Measurements from ENCODE around the gene ITGB3. TPM values are rescaled to one million over a fixed set of nuclear protein-coding genes. Genes with fewer than 3 reads are reported as not detected.

ITGB3 gene
- total and polyA plus RNA-seq, 2 of the 8 experiments (the other 6 are each of a cell fraction or from before 2014, with no cell fraction given): 0.08 to 0.09 TPM

DNA sequence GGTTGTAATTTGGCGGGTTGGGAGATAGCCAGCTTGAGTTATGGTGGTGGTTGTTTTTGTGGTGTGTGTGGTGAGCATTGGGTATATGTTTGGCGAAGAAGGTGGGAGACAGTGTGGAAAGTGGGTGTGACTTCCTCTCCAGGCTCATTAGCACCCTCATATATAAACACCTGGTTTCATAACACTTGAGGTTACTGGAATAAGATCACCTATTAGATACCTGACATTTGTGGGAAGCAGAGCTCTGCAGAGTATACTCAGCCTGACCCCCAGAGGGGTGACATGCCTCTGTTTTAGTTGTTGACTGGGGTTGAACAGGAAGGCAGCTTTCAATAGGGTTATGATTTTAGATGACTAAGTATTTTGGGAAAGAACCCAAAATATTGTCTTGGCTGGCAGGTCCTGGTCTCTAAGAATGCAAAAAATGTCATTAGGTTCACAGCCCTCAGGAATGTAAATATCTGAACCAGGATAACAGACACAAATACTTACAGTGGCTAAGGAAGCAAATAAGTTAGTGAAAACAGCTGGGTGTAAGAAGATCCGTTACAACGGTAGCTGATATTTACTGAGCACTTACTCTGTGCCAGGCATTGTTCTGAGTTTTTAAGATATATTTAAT lies 51.8 kb downstream of the ITGB3 start (continued):
- TF ChIP-seq, protein P1, sequence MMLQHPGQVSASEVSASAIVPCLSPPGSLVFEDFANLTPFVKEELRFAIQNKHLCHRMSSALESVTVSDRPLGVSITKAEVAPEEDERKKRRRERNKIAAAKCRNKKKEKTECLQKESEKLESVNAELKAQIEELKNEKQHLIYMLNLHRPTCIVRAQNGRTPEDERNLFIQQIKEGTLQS (IDR thresholded peaks at IDR 0.05; ENCODE audit: insufficient read depth, low read depth, low read length): no peak
- no peak for TF ChIP-seq TAF1 (IDR thresholded peaks at IDR 0.05; ENCODE audit: low read depth, low read length)
